ENCODE results near the gene TRMT112. TPM values are rescaled to one million over a fixed set of nuclear protein-coding genes. Genes with fewer than 3 reads are reported as not detected.

The TRMT112 gene
- polyA plus RNA-seq, 1 experiment: 154 TPM

GRCh38 chr11:64267207-64267945 is 50.0 kb downstream of the TRMT112 start:
- H3K4me3 ChIP-seq (ENCODE audit: low read depth, low read length): no peak overlapping the region
- no peak for TF ChIP-seq CTCF (IDR thresholded peaks at IDR 0.05; ENCODE audit: insufficient read depth, low read depth, low read length)
- no peak for DNase-seq (ENCODE audit: low read depth)
- CTCF ChIA-PET: interaction anchor here (0.7 to 3.5 kb wide), 5 partner anchors 10 to 82 kb away, joined by 3 to 41 read pairs (median 7); partner anchors contain the start of genes ESRRA, PLCB3 and STIP1
- no peaks in the 10 kb centered on the region for H3K27me3 ChIP-seq (ENCODE audit: control insufficient read depth, insufficient read depth, low read length)
- POLR2A ChIA-PET: interaction anchor here (0.6 kb wide), 2 partner anchors 117 to 393 kb away, joined by 3 to 5 read pairs; no protein-coding TSS in a partner anchor
- H3K36me3 ChIP-seq (ENCODE audit: control insufficient read depth, insufficient read depth, low read length): peaks cover 34% of the 10 kb centered on the region

Small RNA genes lying within 50 kb of the gene (small RNA-seq; reads per million reads assigned to genes)
- gene MIR7155 (ENCODE audit: insufficient read length, low read depth, low replicate concordance) (not detected), gene RF00019 (ENCODE audit: insufficient read length, low read depth, low replicate concordance) (not detected)

Other genes starting within 250 kb of the TRMT112 start
- gene MACROD1, start 151.4 kb downstream of the TRMT112 start, polyA plus RNA-seq (2011; rRNA removed): 11.7 and 12.4 TPM in 2 replicates
- gene STIP1, start 131.4 kb downstream of the TRMT112 start, polyA plus RNA-seq (2011; rRNA removed): 139 and 150 TPM in 2 replicates
- gene FERMT3, start 110.8 kb downstream of the TRMT112 start, polyA plus RNA-seq (2011; rRNA removed): 0.83 and 1.9 TPM in 2 replicates
- gene TRPT1, start 91.4 kb downstream of the TRMT112 start, polyA plus RNA-seq (2011; rRNA removed): 30.7 and 53.1 TPM in 2 replicates
- gene NUDT22, start 91.3 kb downstream of the TRMT112 start, polyA plus RNA-seq (2011; rRNA removed): 40.5 and 51.2 TPM in 2 replicates
- gene DNAJC4, start 87.0 kb downstream of the TRMT112 start, polyA plus RNA-seq (2011; rRNA removed): 23.5 and 42.1 TPM in 2 replicates
- gene VEGFB, start 83.0 kb downstream of the TRMT112 start, polyA plus RNA-seq (2011; rRNA removed): 10.2 and 13.2 TPM in 2 replicates
- 65.6 and 76.2 TPM in 2 replicates for gene FKBP2, start 76.5 kb downstream of the TRMT112 start, polyA plus RNA-seq (2011; rRNA removed)
- gene PPP1R14B, start 70.6 kb downstream of the TRMT112 start, polyA plus RNA-seq (2011; rRNA removed): 174 and 283 TPM in 2 replicates
- gene PLCB3, start 66.0 kb downstream of the TRMT112 start, polyA plus RNA-seq (2011; rRNA removed): 17.9 and 30.2 TPM in 2 replicates
- gene BAD, start 32.9 kb downstream of the TRMT112 start, polyA plus RNA-seq (2011; rRNA removed): 62.3 and 85.3 TPM in 2 replicates
- gene GPR137, start 31.7 kb downstream of the TRMT112 start, polyA plus RNA-seq (2011; rRNA removed): 22.6 and 33.7 TPM in 2 replicates
- gene KCNK4, start 26.3 kb downstream of the TRMT112 start, polyA plus RNA-seq (2011; rRNA removed): 0.05 TPM in 1 of 2 replicates, not detected in the other
- gene CATSPERZ, start 17.2 kb downstream of the TRMT112 start, polyA plus RNA-seq (2011; rRNA removed): not detected in 2 replicates
- gene ESRRA, start 12.0 kb downstream of the TRMT112 start, polyA plus RNA-seq (2011; rRNA removed): 8.9 and 17.4 TPM in 2 replicates
- 398 and 468 TPM in 2 replicates for gene PRDX5, start 562 bp upstream of the TRMT112 start, polyA plus RNA-seq (2011; rRNA removed)
- gene CCDC88B, start 22.6 kb upstream of the TRMT112 start, polyA plus RNA-seq (2011; rRNA removed): 0.49 and 0.66 TPM in 2 replicates
- gene RPS6KA4, start 41.6 kb upstream of the TRMT112 start, polyA plus RNA-seq (2011; rRNA removed): 22.9 and 33.8 TPM in 2 replicates
- not detected in 2 replicates for gene SLC22A11, start 238.4 kb upstream of the TRMT112 start, polyA plus RNA-seq (2011; rRNA removed)